Ectodermal cell (in vitro differentiated cells): ENCODE data around the gene CNKSR1.

Experiments used
- H3K27ac ChIP-seq: 2 replicates; pipeline ENCODE4 v1.7.0; 2013; ENCODE audit warnings: mild to moderate bottlenecking, low read depth, low read length; ENCODE audit not compliant: insufficient read depth, poor library complexity, severe bottlenecking
- H3K27me3 ChIP-seq: 2 replicates; pipeline ENCODE4 v1.7.0; 2013; ENCODE audit warnings: mild to moderate bottlenecking, low read length; ENCODE audit not compliant: insufficient read depth, control insufficient read depth, poor library complexity, severe bottlenecking
- H3K36me3 ChIP-seq: one replicate; pipeline ENCODE4 v1.7.0; 2013; ENCODE audit warnings: low read length; ENCODE audit not compliant: control insufficient read depth, insufficient read depth
- H3K4me1 ChIP-seq: one replicate; pipeline ENCODE4 v1.7.0; 2013; ENCODE audit warnings: low read length; ENCODE audit not compliant: control insufficient read depth, insufficient read depth
- H3K4me3 ChIP-seq: 2 replicates; pipeline ENCODE4 v1.7.0; 2013; ENCODE audit warnings: low read depth, low read length, control low read depth; ENCODE audit not compliant: insufficient read depth
- H3K9me3 ChIP-seq: 2 replicates; pipeline ENCODE4 v1.7.0; 2013; ENCODE audit warnings: mild to moderate bottlenecking, low read length, moderate library complexity; ENCODE audit not compliant: control insufficient read depth
- WGBS, 2 experiments: methylation state at CpG; one replicate each; pipeline ENCODE4 v1.1.7; 2013; ENCODE audit warnings: missing lambda C conversion rate in 2 of 2; 5-methylcytosine and 5-hydroxymethylcytosine counted together

Gene CNKSR1

GRCh38 chr1:26187882-26188281, 10.6 kb downstream of the CNKSR1 start:
- Histone ChIP-seq H3K4me3 (no peak overlapping the region), H3K36me3 (no peaks in the 10 kb centered on the region), H3K27ac (no peak overlapping the region), H3K27me3 (no peaks in the 10 kb centered on the region), H3K9me3 (no peaks in the 10 kb centered on the region), H3K4me1 (peaks cover 15% of the 10 kb centered on the region)
- 88 to 96% methylated on average over 6 of the region's 6 CpGs for WGBS, 2 experiments

- Histone ChIP-seq H3K36me3 (no peaks in the 10 kb centered on the region), H3K4me1 (peaks cover 15% of the 10 kb centered on the region), H3K27ac (no peak overlapping the region), H3K27me3 (no peaks in the 10 kb centered on the region), H3K9me3 (no peaks in the 10 kb centered on the region), H3K4me3 (no peak overlapping the region)
- WGBS, 2 experiments, result 96 to 97% methylated on average over 8 of the region's 8 CpGs
Observed at GRCh38 chr1:26188477-26188876, 11.2 kb downstream of the CNKSR1 start.

GRCh38 chr1:26189331-26189730, 12.0 kb downstream of the CNKSR1 start:
- no peaks in the 10 kb centered on the region for H3K36me3 ChIP-seq
- H3K27me3 ChIP-seq, result no peaks in the 10 kb centered on the region
- peaks cover 15% of the 10 kb centered on the region for H3K4me1 ChIP-seq
- H3K9me3 ChIP-seq, result no peaks in the 10 kb centered on the region
- WGBS, 2 experiments, result 88 to 92% methylated on average over 6 of the region's 6 CpGs
- H3K4me3 ChIP-seq, result no peak overlapping the region
- H3K27ac ChIP-seq, result no peak overlapping the region

GRCh38 chr1:26189751-26190275, 12.5 kb downstream of the CNKSR1 start:
- peaks cover 15% of the 10 kb centered on the region for H3K4me1 ChIP-seq
- H3K4me3 ChIP-seq, result no peak overlapping the region
- H3K36me3 ChIP-seq, result no peaks in the 10 kb centered on the region
- H3K9me3 ChIP-seq, result no peaks in the 10 kb centered on the region
- H3K27me3 ChIP-seq, result no peaks in the 10 kb centered on the region
- 88 to 93% methylated on average over 7 of the region's 7 CpGs for WGBS, 2 experiments
- no peak overlapping the region for H3K27ac ChIP-seq

- Histone ChIP-seq H3K27ac (peak within 1 kb of the TSS; percentile 16), H3K36me3 (no peaks in the 10 kb centered on the region), H3K27me3 (no peaks in the 10 kb centered on the region), H3K9me3 (no peaks in the 10 kb centered on the region), H3K4me3 (no peak within 1 kb of the TSS), H3K4me1 (peaks cover 15% of the 10 kb centered on the region)
- WGBS, 2 experiments, result 19% methylated on average over 16 of the region's 16 CpGs
Observed at GRCh38 chr1:26190373-26190987, 13.2 kb downstream of the CNKSR1 start, which contains the start of gene CATSPER4. TSS of gene CATSPER4 (plus strand) at chr1:26190602. CDS start at chr1:26190628, 26 bp downstream.

GRCh38 chr1:26191739-26192138, 14.4 kb downstream of the CNKSR1 start:
- no peaks in the 10 kb centered on the region for H3K9me3 ChIP-seq
- H3K4me1 ChIP-seq, result peaks cover 15% of the 10 kb centered on the region
- WGBS, 2 experiments, result 88 to 92% methylated on average over 3 of the region's 3 CpGs

GRCh38 chr1:26195805-26196204, 18.5 kb downstream of the CNKSR1 start:
- Histone ChIP-seq H3K27ac (no peak overlapping the region), H3K9me3 (no peaks in the 10 kb centered on the region), H3K36me3 (no peaks in the 10 kb centered on the region), H3K4me1 (peaks cover 4% of the 10 kb centered on the region), H3K4me3 (no peak overlapping the region), H3K27me3 (no peaks in the 10 kb centered on the region)
- WGBS, 2 experiments, result 90 to 99% methylated on average over 3 of the region's 3 CpGs

More at GRCh38 chr1:26191739-26192138, 14.4 kb downstream of the CNKSR1 start:
- Histone ChIP-seq H3K27ac (no peak overlapping the region), H3K4me3 (no peak overlapping the region), H3K36me3 (no peaks in the 10 kb centered on the region), H3K27me3 (no peaks in the 10 kb centered on the region)

GRCh38 chr1:26197301-26197700, 20.0 kb downstream of the CNKSR1 start:
- Histone ChIP-seq H3K36me3 (no peaks in the 10 kb centered on the region), H3K4me3 (no peak overlapping the region), H3K27me3 (no peaks in the 10 kb centered on the region), H3K4me1 (no peaks in the 10 kb centered on the region), H3K9me3 (no peaks in the 10 kb centered on the region), H3K27ac (no peak overlapping the region)
- WGBS, 2 experiments, result 96% methylated on average over 3 of the region's 3 CpGs

- WGBS, 2 experiments, result 86 to 88% methylated on average over 11 of the region's 11 CpGs
- Histone ChIP-seq H3K4me3 (no peak overlapping the region), H3K4me1 (no peaks in the 10 kb centered on the region), H3K9me3 (no peaks in the 10 kb centered on the region), H3K27ac (no peak overlapping the region), H3K27me3 (no peaks in the 10 kb centered on the region), H3K36me3 (no peaks in the 10 kb centered on the region)
Observed at GRCh38 chr1:26197813-26198212, 20.5 kb downstream of the CNKSR1 start.

- WGBS, 2 experiments, result 88 to 90% methylated on average over 5 of the region's 5 CpGs
- H3K9me3 ChIP-seq, result no peaks in the 10 kb centered on the region
- H3K27ac ChIP-seq, result no peak overlapping the region
- no peak overlapping the region for H3K4me3 ChIP-seq
- H3K36me3 ChIP-seq, result no peaks in the 10 kb centered on the region
- no peaks in the 10 kb centered on the region for H3K27me3 ChIP-seq
- H3K4me1 ChIP-seq, result peaks cover 6% of the 10 kb centered on the region
Observed at GRCh38 chr1:26200413-26200812, 23.1 kb downstream of the CNKSR1 start.
